ENCODE results near the gene FBXO22.
"Not testable (repeated sequence)": the region's sequence is repeated elsewhere in the genome, so short reads cannot be mapped to it uniquely, and the experiment has no call there.

The FBXO22 gene

GRCh38 chr15:75981149-75981815 lies 77.6 kb downstream of the FBXO22 start:
- no peak for DNase-seq (ENCODE audit: low read depth in 2 of 2)

DNA sequence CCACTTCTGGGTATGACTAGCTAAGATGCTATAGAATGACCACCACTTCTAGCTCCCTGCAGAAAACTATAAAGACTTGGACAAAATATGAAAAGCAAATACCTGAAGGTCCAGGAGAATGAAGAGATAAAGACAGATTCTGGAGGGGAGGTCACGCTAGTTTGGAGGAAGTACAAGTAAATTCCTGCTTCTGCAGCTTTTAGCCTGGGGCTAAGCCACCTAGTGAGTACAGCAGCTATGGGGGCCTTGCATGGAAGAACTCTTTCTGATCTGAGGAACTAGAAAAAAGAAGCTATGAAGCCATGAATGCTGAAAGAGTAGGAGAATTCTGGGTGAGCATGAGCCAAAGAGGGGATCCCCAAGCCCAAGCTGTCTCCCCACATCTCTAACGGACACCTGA lies 78.8 kb downstream of the FBXO22 start:
- DNase-seq (ENCODE audit: low read depth in 2 of 2): no peak

DNA sequence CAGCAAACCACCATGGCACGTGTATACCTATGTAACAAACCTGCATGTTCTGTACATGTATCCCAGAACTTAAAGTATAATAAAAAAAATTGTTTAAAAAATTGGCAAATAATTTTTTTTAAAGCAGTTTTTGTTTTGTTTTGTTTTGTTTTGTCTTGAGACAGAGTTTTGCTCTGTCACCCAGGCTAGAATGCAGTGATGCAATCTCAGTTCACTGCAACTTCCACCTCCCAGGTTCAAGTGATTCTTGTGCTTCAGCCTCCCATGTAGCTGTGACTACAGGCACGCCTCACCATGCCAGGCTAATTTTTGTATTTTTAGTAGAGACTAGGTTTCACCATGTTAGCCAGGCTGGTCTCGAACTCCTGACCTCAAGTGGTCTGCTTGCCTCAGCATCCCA lies 81.0 kb downstream of the FBXO22 start:
- not testable (repeated sequence) for DNase-seq (ENCODE audit: low read depth in 2 of 2)

- DNase-seq (ENCODE audit: low read depth in 2 of 2): no peak
Observed at GRCh38 chr15:75985971-75986370, 82.3 kb downstream of the FBXO22 start.

DNA sequence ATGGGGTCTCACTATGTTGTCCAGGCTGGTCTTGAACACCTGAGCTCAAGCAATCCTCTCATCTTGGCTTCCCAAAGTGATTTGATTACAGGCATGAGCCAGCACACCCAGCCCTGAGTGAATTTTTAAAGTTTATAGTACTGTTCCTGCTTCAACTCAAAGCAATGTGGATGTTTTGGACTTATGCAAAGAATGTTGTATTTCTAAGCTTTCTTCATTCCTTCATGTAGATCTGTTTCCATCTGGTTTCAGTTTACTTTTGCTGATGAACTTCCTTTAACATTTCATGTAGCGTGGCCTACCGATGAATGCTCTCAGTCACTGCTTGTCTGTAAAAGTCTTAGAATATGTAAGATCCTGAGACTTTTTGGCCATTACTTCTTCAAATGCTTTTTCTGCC lies 85.4 kb downstream of the FBXO22 start:
- DNase-seq (ENCODE audit: low read depth in 2 of 2): no peak

- no peak for DNase-seq (ENCODE audit: low read depth in 2 of 2)
Observed at GRCh38 chr15:75989875-75990274, 86.2 kb downstream of the FBXO22 start.

All from stimulated activated CD8-positive, alpha-beta memory T cell treated with anti-CD3 and anti-CD28 coated beads, Interleukin-7, amount 100 ng/mL, for 4 hours (primary cell).